Activated T-cell treated with anti-CD3 and anti-CD28 coated beads, Interleukin-2, amount 50 U/mL, for 72 hours (primary cell): ENCODE results near the gene TMEM108. TPM values are rescaled to one million over a fixed set of nuclear protein-coding genes. Genes with fewer than 3 reads are reported as not detected.

Experiments
- ATAC-seq, 2 donors: fragments of 150-1000 bp; cut with Tn5 transposase; replicated peaks in 1 of 2; 2 replicates each; pipeline ENCODE4 v1.10.0; 2021; ENCODE audit warnings: moderate library complexity in 2 of 2, mild to moderate bottlenecking in 1 of 2
- DNase-seq, 2 donors: peaks; one replicate each; pipeline ENCODE4 v3.0.0; 2021 to 2022; ENCODE audit warnings: mixed read lengths in 1 of 2
- H3K27ac Mint-ChIP-seq: one replicate; pipeline ENCODE4 v1.8.0; 2022; ENCODE audit warnings: mild to moderate bottlenecking, moderate library complexity, mixed read lengths
- H3K27me3 Mint-ChIP-seq: one replicate; pipeline ENCODE4 v1.8.0; 2022; ENCODE audit warnings: low read depth, mixed read lengths
- H3K36me3 Mint-ChIP-seq, 2 donors: one replicate each; pipeline ENCODE4 v1.8.0; 2022; ENCODE audit warnings: mixed read lengths in 2 of 2, mild to moderate bottlenecking in 1 of 2; ENCODE audit not compliant: insufficient read depth in 2 of 2
- H3K4me1 Mint-ChIP-seq: one replicate; pipeline ENCODE4 v1.8.0; 2022; ENCODE audit warnings: low read depth, mixed read lengths
- H3K4me3 Mint-ChIP-seq, 2 donors: one replicate each; pipeline ENCODE4 v1.8.0; 2022; ENCODE audit warnings: mild to moderate bottlenecking in 2 of 2, mixed read lengths in 2 of 2, moderate library complexity in 2 of 2
- H3K9me3 Mint-ChIP-seq, 2 donors: one replicate each; pipeline ENCODE4 v1.8.0; 2022; ENCODE audit warnings: mixed read lengths in 2 of 2
- total RNA-seq, 2 donors: library from RNA; stranded (reverse); gene quantifications; one replicate each; pipeline ENCODE4 v1.2.3, GENCODE V29; 2022

The TMEM108 gene
- total RNA-seq, 2 donors from 2014 or later = 0.12 TPM; not detected in 1

GRCh38 chr3:133294253-133294652 lies 256.1 kb downstream of the TMEM108 start:
- Mint-ChIP-seq H3K27me3 (peaks cover 33% of the 10 kb centered on the region), H3K36me3 (no peaks in the 10 kb centered on the region), H3K4me1 (peaks cover 9% of the 10 kb centered on the region), H3K4me3 (no peak overlapping the region), H3K27ac (no peak overlapping the region), H3K9me3 (no peaks in the 10 kb centered on the region)
- ATAC-seq (no peak), DNase-seq (no peak)

- Mint-ChIP-seq H3K4me1 (peaks cover 9% of the 10 kb centered on the region), H3K27me3 (peaks cover 34% of the 10 kb centered on the region), H3K36me3 (no peaks in the 10 kb centered on the region), H3K9me3 (no peaks in the 10 kb centered on the region), H3K27ac (peak overlapping the region; percentile 60), H3K4me3 (no peak overlapping the region)
- DNase-seq (peak in 1 of 2 donors; percentile 14), ATAC-seq (peak; percentile 84 to 86)
Observed at GRCh38 chr3:133295199-133295901, 257.2 kb downstream of the TMEM108 start.

DNA sequence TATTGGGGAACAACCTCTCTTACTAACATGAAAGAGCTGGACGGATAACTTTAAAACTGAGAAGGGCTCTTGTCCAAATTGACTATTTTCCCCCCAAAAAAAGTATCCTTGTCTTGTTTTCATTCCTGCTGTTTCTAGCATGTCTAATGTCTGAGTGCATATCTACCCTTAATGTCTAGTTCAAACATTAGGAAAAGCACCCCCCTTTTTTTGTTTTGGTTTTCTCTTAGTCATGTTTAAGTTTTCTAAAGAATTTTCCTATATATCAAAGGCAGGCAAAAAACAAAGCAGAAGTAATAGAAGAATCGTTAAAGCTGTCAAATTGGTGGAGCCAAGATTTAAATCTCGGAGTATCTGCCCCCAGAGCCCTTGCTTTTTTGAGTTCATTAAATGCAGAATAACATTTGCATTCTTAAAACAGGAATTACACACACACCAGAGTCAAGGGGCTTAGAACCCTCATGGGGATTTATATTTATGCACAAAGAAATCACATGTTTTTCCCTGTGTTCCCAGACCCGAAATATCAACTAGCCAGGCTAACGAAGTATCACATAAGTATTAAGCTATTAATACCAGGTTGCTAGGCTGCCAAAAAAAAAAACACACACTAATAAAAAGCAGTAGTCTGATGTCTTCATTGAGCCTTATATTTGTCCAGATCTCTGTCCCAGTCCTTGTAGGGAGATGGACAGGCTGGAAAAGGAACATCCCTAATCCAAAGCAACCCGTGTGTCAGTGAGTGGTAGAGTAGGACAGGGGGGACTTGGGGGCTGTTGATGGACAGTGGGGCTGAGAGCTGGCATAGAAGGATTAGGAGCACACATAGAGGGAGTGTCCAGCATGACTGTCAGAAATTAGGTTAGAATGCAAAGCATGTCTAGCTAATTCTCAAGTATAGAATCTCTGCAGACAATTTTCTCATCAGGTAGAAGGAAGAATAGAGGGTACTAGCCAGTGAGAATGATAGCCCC lies 258.0 kb downstream of the TMEM108 start:
- no peak for ATAC-seq
- no peak overlapping the region for H3K4me3 Mint-ChIP-seq
- no peaks in the 10 kb centered on the region for H3K36me3 Mint-ChIP-seq
- no peaks in the 10 kb centered on the region for H3K9me3 Mint-ChIP-seq
- DNase-seq = no peak
- H3K27me3 Mint-ChIP-seq = peaks cover 39% of the 10 kb centered on the region
- H3K27ac Mint-ChIP-seq = no peak overlapping the region
- H3K4me1 Mint-ChIP-seq = peaks cover 9% of the 10 kb centered on the region

- H3K9me3 Mint-ChIP-seq = no peaks in the 10 kb centered on the region
- no peak overlapping the region for H3K27ac Mint-ChIP-seq
- no peaks in the 10 kb centered on the region for H3K36me3 Mint-ChIP-seq
- no peak for DNase-seq
- peaks cover 9% of the 10 kb centered on the region for H3K4me1 Mint-ChIP-seq
- ATAC-seq = no peak
- H3K27me3 Mint-ChIP-seq = peaks cover 38% of the 10 kb centered on the region
- no peak overlapping the region for H3K4me3 Mint-ChIP-seq
Observed at GRCh38 chr3:133296981-133297380, 258.8 kb downstream of the TMEM108 start.

GRCh38 chr3:133300102-133300501 lies 261.9 kb downstream of the TMEM108 start:
- no peak overlapping the region for H3K27ac Mint-ChIP-seq
- no peaks in the 10 kb centered on the region for H3K36me3 Mint-ChIP-seq

DNA sequence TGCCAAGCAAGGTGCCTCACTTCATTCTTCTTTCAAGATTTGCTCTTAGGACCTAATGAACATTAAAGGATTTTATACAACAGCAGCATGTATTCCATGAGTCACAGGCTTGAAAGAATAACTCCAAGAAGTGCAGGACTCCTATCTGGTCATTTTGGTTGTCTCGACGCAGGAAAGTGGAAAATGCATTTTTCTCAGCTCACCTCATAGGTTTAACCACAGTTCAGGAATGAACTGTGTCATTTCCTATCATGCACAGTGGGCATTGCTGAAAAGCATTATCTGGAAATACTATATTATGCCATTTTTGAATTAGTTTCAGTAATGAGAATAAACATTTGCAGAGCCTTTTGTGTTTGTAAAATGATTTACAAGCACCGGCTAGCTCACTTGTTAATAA lies 263.0 kb downstream of the TMEM108 start:
- Mint-ChIP-seq H3K4me3 (no peak overlapping the region), H3K4me1 (no peaks in the 10 kb centered on the region), H3K36me3 (no peaks in the 10 kb centered on the region), H3K27ac (no peak overlapping the region), H3K9me3 (no peaks in the 10 kb centered on the region), H3K27me3 (peaks cover 39% of the 10 kb centered on the region)
- DNase-seq (no peak), ATAC-seq (no peak)

More at GRCh38 chr3:133300102-133300501, 261.9 kb downstream of the TMEM108 start:
- DNase-seq (no peak), ATAC-seq (no peak)
- H3K9me3 Mint-ChIP-seq = no peaks in the 10 kb centered on the region
- H3K4me1 Mint-ChIP-seq = peaks cover 6% of the 10 kb centered on the region
- H3K27me3 Mint-ChIP-seq = peaks cover 39% of the 10 kb centered on the region
- no peak overlapping the region for H3K4me3 Mint-ChIP-seq

- peaks cover 33% of the 10 kb centered on the region for H3K27me3 Mint-ChIP-seq
- DNase-seq = no peak
- H3K9me3 Mint-ChIP-seq = no peaks in the 10 kb centered on the region
- no peak for ATAC-seq
- no peak overlapping the region for H3K27ac Mint-ChIP-seq
- H3K4me3 Mint-ChIP-seq = no peak overlapping the region
- no peaks in the 10 kb centered on the region for H3K4me1 Mint-ChIP-seq
- no peaks in the 10 kb centered on the region for H3K36me3 Mint-ChIP-seq
Observed at GRCh38 chr3:133301731-133302130, 263.5 kb downstream of the TMEM108 start.

- Mint-ChIP-seq H3K27me3 (peaks cover 27% of the 10 kb centered on the region), H3K27ac (no peak overlapping the region), H3K4me1 (no peaks in the 10 kb centered on the region), H3K36me3 (no peaks in the 10 kb centered on the region), H3K4me3 (no peak overlapping the region), H3K9me3 (peaks cover 0 to 1% of the 10 kb centered on the region in 2 donors)
- DNase-seq (no peak), ATAC-seq (no peak)
Observed at GRCh38 chr3:133303430-133303829, 265.2 kb downstream of the TMEM108 start.

DNA sequence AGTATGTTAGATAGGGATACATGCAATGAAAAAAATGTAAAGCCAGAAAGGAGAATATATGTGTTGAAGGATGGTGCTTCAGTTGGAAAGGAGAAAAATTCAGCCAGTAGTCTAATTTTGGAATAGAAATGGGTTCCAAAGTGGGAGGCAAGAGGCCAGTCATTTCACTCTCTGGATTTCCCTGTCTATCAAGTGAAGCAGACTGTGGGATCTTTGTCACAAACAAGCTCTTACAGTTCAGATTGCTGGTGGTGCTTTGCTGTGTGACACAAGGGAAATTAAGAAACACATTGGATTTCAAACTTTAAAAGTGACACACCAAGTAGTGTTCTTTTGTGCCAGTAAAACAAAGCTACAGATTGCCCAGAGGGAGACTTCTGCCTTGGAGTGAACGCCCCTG lies 279.7 kb downstream of the TMEM108 start:
- H3K4me3 Mint-ChIP-seq = no peak overlapping the region
- ATAC-seq (no peak), DNase-seq (no peak)
- H3K4me1 Mint-ChIP-seq = no peaks in the 10 kb centered on the region
- H3K27ac Mint-ChIP-seq = no peak overlapping the region
- H3K27me3 Mint-ChIP-seq = peaks cover 35% of the 10 kb centered on the region
- no peaks in the 10 kb centered on the region for H3K36me3 Mint-ChIP-seq
- H3K9me3 Mint-ChIP-seq = peaks cover 3 to 11% of the 10 kb centered on the region in 2 donors

GRCh38 chr3:133328373-133328772 lies 290.2 kb downstream of the TMEM108 start:
- no peaks in the 10 kb centered on the region for H3K36me3 Mint-ChIP-seq
- ATAC-seq = no peak
- no peaks in the 10 kb centered on the region for H3K27me3 Mint-ChIP-seq

GRCh38 chr3:133329626-133330025 lies 291.4 kb downstream of the TMEM108 start:
- ATAC-seq (no peak), DNase-seq (no peak)
- no peaks in the 10 kb centered on the region for H3K36me3 Mint-ChIP-seq
- no peak overlapping the region for H3K4me3 Mint-ChIP-seq
- H3K27me3 Mint-ChIP-seq = no peaks in the 10 kb centered on the region
- no peak overlapping the region for H3K27ac Mint-ChIP-seq
- H3K4me1 Mint-ChIP-seq = no peaks in the 10 kb centered on the region
- H3K9me3 Mint-ChIP-seq = no peaks in the 10 kb centered on the region

More at GRCh38 chr3:133328373-133328772, 290.2 kb downstream of the TMEM108 start:
- Mint-ChIP-seq H3K9me3 (no peaks in the 10 kb centered on the region), H3K4me3 (no peak overlapping the region), H3K4me1 (no peaks in the 10 kb centered on the region), H3K27ac (no peak overlapping the region)
- no peak for DNase-seq

GRCh38 chr3:133330065-133330464 lies 291.9 kb downstream of the TMEM108 start:
- Mint-ChIP-seq H3K36me3 (no peaks in the 10 kb centered on the region), H3K4me3 (no peak overlapping the region), H3K27ac (no peak overlapping the region), H3K9me3 (no peaks in the 10 kb centered on the region), H3K4me1 (no peaks in the 10 kb centered on the region), H3K27me3 (no peaks in the 10 kb centered on the region)
- ATAC-seq (no peak), DNase-seq (no peak)

- Mint-ChIP-seq H3K27me3 (no peaks in the 10 kb centered on the region), H3K36me3 (no peaks in the 10 kb centered on the region), H3K27ac (no peak overlapping the region), H3K9me3 (no peaks in the 10 kb centered on the region), H3K4me1 (no peaks in the 10 kb centered on the region), H3K4me3 (no peak overlapping the region)
- DNase-seq = no peak
- ATAC-seq = no peak
Observed at GRCh38 chr3:133330522-133330921, 292.3 kb downstream of the TMEM108 start.
